Subcutaneous adipose tissue (tissue), 4 donors: Measurements from ENCODE around the gene KHK. TPM values are rescaled to one million over a fixed set of nuclear protein-coding genes. Genes with fewer than 3 reads are reported as not detected.

ENCODE experiments used
- CTCF ChIP-seq: fragments of 450-650 bp; IDR thresholded peaks from one replicate; pipeline ENCODE4 v1.5.1; 2016; ENCODE audit warnings: low read depth, mild to moderate bottlenecking, control low read depth, antibody characterized with exemption, moderate library complexity
- total RNA-seq, 4 donors: library from RNA; depleted of rRNA; stranded (reverse); fragments of >200 nt; gene quantifications; one replicate each; pipeline ENCODE4 v1.1.0, GENCODE V29; 2016

The KHK gene
- total RNA-seq, 4 donors from 2014 or later = 1.1 to 2.9 (median 1.4) TPM

GRCh38 chr2:27065128-27065527 is 21.4 kb upstream of the KHK start:
- no peak for TF ChIP-seq CTCF

- no peak for TF ChIP-seq CTCF
Measured at GRCh38 chr2:27067385-27067784, 19.2 kb upstream of the KHK start.

- no peak for TF ChIP-seq CTCF
Measured at GRCh38 chr2:27069436-27069835, 17.1 kb upstream of the KHK start.

GRCh38 chr2:27069961-27070618 is 16.5 kb upstream of the KHK start:
- TF ChIP-seq CTCF = no peak

GRCh38 chr2:27070653-27071276 is 15.8 kb upstream of the KHK start:
- TF ChIP-seq CTCF = no peak

GRCh38 chr2:27071277-27071989 is 15.1 kb upstream of the KHK start, which contains the start of gene OST4:
TSS of gene OST4 (minus strand) at chr2:27071654.
- no peak for TF ChIP-seq CTCF
